PC-9 (cell line): ENCODE data around the gene FSCB.

Experiments
- CTCF ChIP-seq: fragments of 200-600 bp; sonication (generic); conservative IDR thresholded peaks from 2 replicates; pipeline ENCODE4 v1.6.1; 2017; ENCODE audit warnings: mixed run types, antibody characterized with exemption, mild to moderate bottlenecking, moderate library complexity
- EZH2 ChIP-seq: fragments of 200-600 bp; sonication (generic); IDR thresholded peaks from 2 replicates; pipeline ENCODE4 v1.8.0; 2017; ENCODE audit warnings: antibody characterized with exemption, low read depth

- TF ChIP-seq CTCF (no peak), EZH2 (no peak)
These were observed 12.9 kb downstream of the FSCB start for GRCh38 chr14:44494137-44494536.
